ENCODE results near the gene NBAS.

The NBAS gene

GRCh38 chr2:15560988-15561573, at the start of gene NBAS:
TSS of gene NBAS (minus strand) at chr2:15561334. CDS start at chr2:15561304, 30 bp downstream.
- DNase-seq: peak; percentile 77

- no peak for DNase-seq
Observed at GRCh38 chr2:15610430-15610952, 49.4 kb upstream of the NBAS start.

- no peak for DNase-seq
Observed at GRCh38 chr2:15609341-15610042, 48.4 kb upstream of the NBAS start.

GRCh38 chr2:15608392-15608761, 47.2 kb upstream of the NBAS start:
- DNase-seq: no peak

GRCh38 chr2:15607709-15608391, 46.7 kb upstream of the NBAS start:
- DNase-seq: no peak

GRCh38 chr2:15606481-15607441, 45.6 kb upstream of the NBAS start:
- no peak for DNase-seq

GRCh38 chr2:15605721-15606120, 44.6 kb upstream of the NBAS start:
- no peak for DNase-seq

GRCh38 chr2:15603948-15604347, 42.8 kb upstream of the NBAS start:
- no peak for DNase-seq

- no peak for DNase-seq
Observed at GRCh38 chr2:15603044-15603765, 42.1 kb upstream of the NBAS start.

GRCh38 chr2:15602393-15602792, 41.3 kb upstream of the NBAS start:
- no peak for DNase-seq

- DNase-seq: no peak
Observed at GRCh38 chr2:15601681-15602080, 40.5 kb upstream of the NBAS start.

- DNase-seq: no peak
Observed at GRCh38 chr2:15599994-15600393, 38.9 kb upstream of the NBAS start.

GRCh38 chr2:15596968-15597367, 35.8 kb upstream of the NBAS start:
- no peak for DNase-seq

GRCh38 chr2:15596350-15596749, 35.2 kb upstream of the NBAS start:
- DNase-seq: no peak

- DNase-seq: no peak
Observed at GRCh38 chr2:15595936-15596335, 34.8 kb upstream of the NBAS start.

GRCh38 chr2:15595342-15595905, 34.3 kb upstream of the NBAS start:
- no peak for DNase-seq

GRCh38 chr2:15594291-15595256, 33.4 kb upstream of the NBAS start:
- no peak for DNase-seq

- no peak for DNase-seq
Observed at GRCh38 chr2:15593327-15593705, 32.2 kb upstream of the NBAS start.

- peak; percentile 80 for DNase-seq
Observed at GRCh38 chr2:15591692-15592463, 30.7 kb upstream of the NBAS start, which contains the start of gene DDX1. TSS of gene DDX1 (plus strand) at chr2:15591868. CDS start at chr2:15591934, 66 bp downstream.

- DNase-seq: no peak
Observed at GRCh38 chr2:15591373-15591691, 30.2 kb upstream of the NBAS start.

Data from COR-L47 (cell line).